KOPT-K1 (cell line): ENCODE data around the gene ISG15.
"Not testable (repeated sequence)": the region's sequence is repeated elsewhere in the genome, so short reads cannot be mapped to it uniquely, and the experiment has no call there.

Experiments used
- H3K27ac ChIP-seq: fragments of 200-600 bp; sonication (generic); 2 replicates; pipeline ENCODE4 v1.5.1; 2016; ENCODE audit warnings: antibody characterized with exemption, mild to moderate bottlenecking, low read depth, low read length; ENCODE audit not compliant: poor library complexity, severe bottlenecking
- H3K36me3 ChIP-seq: fragments of 200-600 bp; sonication (generic); 2 replicates; pipeline ENCODE4 v1.5.1; 2017; ENCODE audit warnings: antibody characterized with exemption, mild to moderate bottlenecking, low read length, moderate library complexity; ENCODE audit not compliant: insufficient read depth
- H3K9me3 ChIP-seq: fragments of 200-600 bp; sonication (generic); 2 replicates; pipeline ENCODE4 v1.5.1; 2017; ENCODE audit warnings: antibody characterized with exemption, low read length, mild to moderate bottlenecking; ENCODE audit not compliant: insufficient read depth, poor library complexity, severe bottlenecking

The ISG15 gene

DNA sequence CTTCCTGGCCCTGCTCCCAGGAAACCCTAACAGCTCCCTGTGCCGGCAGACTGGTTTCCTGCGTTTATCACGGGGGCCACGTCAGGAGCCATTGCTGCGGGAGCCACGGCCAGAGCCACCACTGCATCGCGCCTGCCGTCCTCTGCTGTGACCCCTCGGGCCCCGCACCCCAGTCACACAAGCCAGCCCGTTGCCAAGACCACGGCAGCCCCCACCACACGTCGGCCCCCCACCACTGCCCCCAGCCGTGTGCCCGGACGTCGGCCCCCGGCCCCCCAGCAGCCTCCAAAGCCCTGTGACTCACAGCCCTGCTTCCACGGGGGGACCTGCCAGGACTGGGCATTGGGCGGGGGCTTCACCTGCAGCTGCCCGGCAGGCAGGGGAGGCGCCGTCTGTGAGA lies 34.7 kb downstream of the ISG15 start:
- H3K27ac ChIP-seq, result no peak overlapping the region
- no peaks in the 10 kb centered on the region for H3K9me3 ChIP-seq
- H3K36me3 ChIP-seq, result no peaks in the 10 kb centered on the region

DNA sequence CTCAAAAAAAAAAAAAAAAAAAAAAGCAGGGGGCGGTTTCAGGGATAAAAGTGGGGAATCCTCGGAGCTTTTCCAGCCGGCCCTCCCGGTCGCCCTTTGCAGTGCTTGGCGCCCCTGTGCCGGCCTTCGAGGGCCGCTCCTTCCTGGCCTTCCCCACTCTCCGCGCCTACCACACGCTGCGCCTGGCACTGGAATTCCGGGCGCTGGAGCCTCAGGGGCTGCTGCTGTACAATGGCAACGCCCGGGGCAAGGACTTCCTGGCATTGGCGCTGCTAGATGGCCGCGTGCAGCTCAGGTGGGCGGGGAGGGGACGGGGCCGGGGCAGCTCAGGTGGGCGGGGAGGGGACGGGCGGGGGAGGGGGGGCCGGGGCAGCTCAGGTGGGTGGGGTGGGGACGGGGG lies 35.5 kb downstream of the ISG15 start:
- no peaks in the 10 kb centered on the region for H3K36me3 ChIP-seq
- no peak overlapping the region for H3K27ac ChIP-seq
- H3K9me3 ChIP-seq, result no peaks in the 10 kb centered on the region

DNA sequence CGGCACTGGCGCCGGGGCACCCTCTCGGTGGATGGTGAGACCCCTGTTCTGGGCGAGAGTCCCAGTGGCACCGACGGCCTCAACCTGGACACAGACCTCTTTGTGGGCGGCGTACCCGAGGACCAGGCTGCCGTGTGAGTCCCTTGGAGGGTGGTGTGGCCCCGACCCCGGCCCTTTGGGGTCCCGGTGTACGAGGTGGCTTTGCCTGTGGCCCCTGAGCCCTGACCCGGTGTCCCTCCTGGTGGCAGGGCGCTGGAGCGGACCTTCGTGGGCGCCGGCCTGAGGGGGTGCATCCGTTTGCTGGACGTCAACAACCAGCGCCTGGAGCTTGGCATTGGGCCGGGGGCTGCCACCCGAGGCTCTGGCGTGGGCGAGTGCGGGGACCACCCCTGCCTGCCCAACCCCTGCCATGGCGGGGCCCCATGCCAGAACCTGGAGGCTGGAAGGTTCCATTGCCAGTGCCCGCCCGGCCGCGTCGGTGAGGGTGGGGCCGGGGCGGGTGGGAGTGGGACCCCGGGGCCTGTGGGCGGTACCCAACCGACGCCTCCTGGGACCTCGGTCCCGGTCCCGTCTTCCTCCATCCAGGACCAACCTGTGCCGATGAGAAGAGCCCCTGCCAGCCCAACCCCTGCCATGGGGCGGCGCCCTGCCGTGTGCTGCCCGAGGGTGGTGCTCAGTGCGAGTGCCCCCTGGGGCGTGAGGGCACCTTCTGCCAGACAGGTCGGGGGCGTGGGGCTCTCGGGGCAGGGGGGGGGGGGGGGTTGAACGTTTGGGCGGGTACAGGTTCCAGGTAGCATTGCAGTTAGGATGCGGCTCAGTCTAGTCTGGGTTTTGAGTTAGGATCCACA lies 36.2 kb downstream of the ISG15 start:
- H3K9me3 ChIP-seq, result no peaks in the 10 kb centered on the region
- H3K36me3 ChIP-seq, result no peaks in the 10 kb centered on the region
- H3K27ac ChIP-seq, result no peak overlapping the region

DNA sequence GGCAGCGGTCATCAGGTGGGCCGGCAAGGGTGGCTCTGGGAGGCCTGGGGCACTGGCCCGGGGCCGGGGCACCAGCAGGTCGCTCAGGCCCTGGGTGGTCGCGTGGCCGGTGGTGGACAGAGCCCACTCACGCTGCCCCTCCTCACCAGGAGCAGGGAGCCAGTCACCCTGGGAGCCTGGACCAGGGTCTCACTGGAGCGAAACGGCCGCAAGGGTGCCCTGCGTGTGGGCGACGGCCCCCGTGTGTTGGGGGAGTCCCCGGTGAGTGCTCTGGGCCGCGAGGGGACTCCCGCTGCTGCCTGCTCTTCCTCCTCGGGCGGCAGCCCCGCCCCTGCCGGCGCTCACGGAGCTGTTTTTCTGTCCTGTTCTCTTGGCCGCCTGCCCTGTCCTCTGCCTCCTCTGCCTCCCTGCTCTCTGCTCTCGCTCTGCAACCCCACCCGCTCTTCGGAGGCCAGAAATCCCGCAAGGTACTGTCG lies 37.3 kb downstream of the ISG15 start:
- no peaks in the 10 kb centered on the region for H3K9me3 ChIP-seq
- H3K27ac ChIP-seq, result no peak overlapping the region
- no peaks in the 10 kb centered on the region for H3K36me3 ChIP-seq

DNA sequence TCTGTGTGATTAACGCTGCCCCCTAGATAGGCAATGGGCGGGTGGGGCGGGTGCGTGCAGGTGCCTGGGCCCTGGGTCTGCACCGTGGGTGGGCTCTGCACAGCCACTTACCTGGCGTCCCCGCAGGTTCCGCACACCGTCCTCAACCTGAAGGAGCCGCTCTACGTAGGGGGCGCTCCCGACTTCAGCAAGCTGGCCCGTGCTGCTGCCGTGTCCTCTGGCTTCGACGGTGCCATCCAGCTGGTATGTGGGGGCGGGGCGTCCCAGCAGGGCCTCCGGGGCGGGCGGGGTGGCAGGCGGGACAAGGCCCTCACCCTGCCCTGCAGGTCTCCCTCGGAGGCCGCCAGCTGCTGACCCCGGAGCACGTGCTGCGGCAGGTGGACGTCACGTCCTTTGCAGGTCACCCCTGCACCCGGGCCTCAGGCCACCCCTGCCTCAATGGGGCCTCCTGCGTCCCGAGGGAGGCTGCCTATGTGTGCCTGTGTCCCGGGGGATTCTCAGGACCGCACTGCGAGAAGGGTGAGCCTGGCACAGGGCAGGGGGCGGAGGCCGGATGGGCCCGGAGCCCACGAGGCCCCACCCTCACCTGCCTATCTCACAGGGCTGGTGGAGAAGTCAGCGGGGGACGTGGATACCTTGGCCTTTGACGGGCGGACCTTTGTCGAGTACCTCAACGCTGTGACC lies 38.0 kb downstream of the ISG15 start:
- Histone ChIP-seq H3K27ac (no peak overlapping the region), H3K36me3 (no peaks in the 10 kb centered on the region), H3K9me3 (no peaks in the 10 kb centered on the region)

DNA sequence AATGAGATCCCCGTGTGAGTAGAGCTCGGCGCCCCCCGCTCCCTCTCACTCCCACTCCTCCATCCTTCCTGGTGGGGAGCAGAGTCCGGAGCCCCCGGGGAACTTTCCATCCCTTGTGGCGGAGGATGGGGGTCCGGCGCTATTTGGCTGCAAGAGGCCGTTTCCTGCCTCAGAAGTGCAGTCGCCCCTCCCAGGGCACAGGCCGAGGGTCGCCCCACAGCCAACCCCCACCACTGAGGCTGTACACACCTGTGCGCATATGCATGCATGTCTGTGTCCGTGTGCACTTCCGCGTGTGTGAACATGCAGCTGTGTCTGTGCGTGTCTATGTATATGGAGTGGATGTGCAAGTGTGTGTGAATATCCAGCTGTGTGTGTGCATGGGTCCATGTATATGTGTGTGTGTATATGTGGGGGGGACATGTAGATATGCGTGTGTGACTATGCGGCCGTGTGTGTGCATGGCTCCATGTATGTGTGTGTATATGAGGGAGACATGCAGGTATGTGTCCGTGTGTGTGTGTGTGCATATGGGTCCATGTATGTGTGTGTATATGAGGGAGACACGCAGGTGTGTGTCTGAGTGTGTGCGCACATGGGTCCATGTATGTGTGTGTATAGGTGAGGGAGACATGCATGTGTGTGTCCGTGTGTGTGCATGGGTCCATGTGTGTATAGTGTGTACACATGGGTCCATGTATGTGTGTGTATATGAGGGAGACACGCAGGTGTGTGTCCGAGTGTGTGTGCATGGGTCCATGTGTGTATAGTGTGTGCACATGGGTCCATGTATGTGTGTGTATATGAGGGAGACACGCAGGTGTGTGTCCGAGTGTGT lies 38.9 kb downstream of the ISG15 start:
- Histone ChIP-seq H3K27ac (no peak overlapping the region), H3K36me3 (no peaks in the 10 kb centered on the region), H3K9me3 (no peaks in the 10 kb centered on the region)

DNA sequence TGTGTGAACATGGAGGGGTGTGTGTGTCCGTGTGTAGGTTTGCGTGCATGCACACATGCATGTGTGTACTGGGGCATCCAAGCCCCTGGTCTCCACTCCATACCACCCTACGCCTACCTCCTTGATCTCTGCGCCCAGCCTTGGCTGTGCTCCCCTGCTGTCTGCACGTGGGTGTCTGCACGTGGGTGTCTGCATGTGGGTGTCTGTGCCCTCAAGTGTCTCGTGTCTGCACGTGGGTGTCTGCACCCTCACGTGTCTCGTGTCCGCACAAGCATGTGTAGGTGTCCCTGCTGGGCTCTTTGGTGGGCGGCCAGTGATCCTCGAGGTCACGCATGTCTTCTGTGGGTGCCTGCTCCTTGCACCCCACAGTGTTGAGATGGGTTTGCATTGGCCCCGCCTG lies 39.7 kb downstream of the ISG15 start:
- Histone ChIP-seq H3K27ac (no peak overlapping the region), H3K9me3 (no peaks in the 10 kb centered on the region), H3K36me3 (no peaks in the 10 kb centered on the region)

DNA sequence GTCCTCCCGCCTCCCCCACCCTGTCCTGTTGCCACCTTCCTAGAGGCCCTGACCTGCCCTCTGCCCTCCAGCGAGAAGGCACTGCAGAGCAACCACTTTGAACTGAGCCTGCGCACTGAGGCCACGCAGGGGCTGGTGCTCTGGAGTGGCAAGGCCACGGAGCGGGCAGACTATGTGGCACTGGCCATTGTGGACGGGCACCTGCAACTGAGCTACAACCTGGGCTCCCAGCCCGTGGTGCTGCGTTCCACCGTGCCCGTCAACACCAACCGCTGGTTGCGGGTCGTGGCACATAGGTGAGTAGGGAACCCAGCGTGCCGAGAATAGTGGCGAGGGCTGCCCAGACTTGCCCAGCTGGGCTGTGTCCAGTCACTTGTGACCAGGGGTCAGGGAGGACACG lies 40.4 kb downstream of the ISG15 start:
- H3K27ac ChIP-seq, result no peak overlapping the region
- H3K9me3 ChIP-seq, result no peaks in the 10 kb centered on the region
- no peaks in the 10 kb centered on the region for H3K36me3 ChIP-seq

DNA sequence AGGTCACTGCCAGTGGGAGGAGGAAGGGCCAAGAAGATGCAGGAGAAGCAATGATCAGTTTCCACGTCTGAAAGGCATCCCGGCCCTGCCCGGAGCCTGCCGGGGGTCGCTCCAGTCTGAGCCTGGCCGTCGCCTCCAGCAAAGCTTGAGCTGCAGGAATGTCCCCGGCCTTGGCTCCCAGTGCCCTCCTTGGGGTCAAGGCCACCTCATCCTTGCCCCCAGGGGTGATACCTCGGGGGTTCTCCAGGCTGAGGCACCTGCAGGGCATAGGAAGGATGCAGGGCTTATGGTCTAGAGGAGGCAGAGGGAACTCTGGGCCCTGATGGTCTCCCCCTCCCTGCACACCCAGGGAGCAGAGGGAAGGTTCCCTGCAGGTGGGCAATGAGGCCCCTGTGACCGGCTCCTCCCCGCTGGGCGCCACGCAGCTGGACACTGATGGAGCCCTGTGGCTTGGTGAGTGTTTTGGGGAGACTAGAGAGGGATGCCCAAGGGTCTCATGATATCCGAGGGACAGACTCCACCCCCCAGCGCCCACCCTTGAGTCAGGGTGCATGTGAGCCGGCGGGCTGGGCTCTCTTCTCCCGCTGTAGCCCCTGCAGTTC lies 40.9 kb downstream of the ISG15 start:
- Histone ChIP-seq H3K36me3 (no peaks in the 10 kb centered on the region), H3K27ac (no peak overlapping the region)

DNA sequence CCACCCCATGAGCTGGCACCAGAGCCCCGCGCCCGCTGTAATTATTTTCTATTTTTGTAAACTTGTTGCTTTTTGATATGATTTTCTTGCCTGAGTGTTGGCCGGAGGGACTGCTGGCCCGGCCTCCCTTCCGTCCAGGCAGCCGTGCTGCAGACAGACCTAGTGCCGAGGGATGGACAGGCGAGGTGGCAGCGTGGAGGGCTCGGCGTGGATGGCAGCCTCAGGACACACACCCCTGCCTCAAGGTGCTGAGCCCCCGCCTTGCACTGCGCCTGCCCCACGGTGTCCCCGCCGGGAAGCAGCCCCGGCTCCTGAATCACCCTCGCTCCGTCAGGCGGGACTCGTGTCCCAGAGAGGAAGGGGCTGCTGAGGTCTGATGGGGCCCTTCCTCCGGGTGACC lies 41.7 kb downstream of the ISG15 start:
- Histone ChIP-seq H3K27ac (no peak overlapping the region), H3K36me3 (no peaks in the 10 kb centered on the region), H3K9me3 (no peaks in the 10 kb centered on the region)

More for the DNA sequence above, 40.9 kb downstream of the ISG15 start:
- no peaks in the 10 kb centered on the region for H3K9me3 ChIP-seq

DNA sequence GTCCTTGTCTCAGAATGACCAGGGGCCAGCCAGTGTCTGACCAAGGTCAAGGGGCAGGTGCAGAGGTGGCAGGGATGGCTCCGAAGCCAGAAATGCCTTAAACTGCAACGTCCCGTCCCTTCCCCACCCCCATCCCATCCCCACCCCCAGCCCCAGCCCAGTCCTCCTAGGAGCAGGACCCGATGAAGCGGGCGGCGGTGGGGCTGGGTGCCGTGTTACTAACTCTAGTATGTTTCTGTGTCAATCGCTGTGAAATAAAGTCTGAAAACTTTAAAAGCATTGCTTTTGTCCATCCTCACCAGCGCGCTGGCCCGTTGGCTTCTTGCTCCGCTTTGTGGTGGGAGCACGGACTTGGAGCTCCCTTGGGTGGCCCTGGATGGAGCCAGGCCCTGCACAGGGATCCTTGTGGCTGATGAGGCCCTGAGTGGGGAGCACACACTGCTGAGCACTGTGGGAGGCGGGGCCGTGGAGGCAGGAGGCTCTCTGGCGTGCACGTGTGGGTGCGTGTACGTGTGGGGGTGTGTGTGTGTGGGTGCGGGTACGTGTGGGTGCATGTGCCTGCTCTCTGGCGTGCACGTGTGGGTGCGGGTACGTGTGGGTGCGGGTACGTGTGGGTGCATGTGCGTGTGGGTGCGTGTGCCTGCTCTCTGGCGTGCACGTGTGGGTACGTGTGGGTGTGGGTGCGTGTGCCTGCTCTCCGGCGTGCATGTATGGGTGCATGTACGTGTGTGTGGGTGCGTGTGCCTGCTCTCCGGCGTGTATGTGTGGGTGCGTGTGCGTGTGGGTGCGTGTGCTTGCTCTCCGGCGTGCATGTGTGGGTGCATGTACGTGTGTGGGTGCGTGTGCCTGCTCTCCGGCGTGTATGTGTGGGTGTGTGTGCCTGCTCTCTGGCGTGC lies 42.8 kb downstream of the ISG15 start:
- no peak overlapping the region for H3K27ac ChIP-seq
- no peaks in the 10 kb centered on the region for H3K36me3 ChIP-seq
- no peaks in the 10 kb centered on the region for H3K9me3 ChIP-seq

DNA sequence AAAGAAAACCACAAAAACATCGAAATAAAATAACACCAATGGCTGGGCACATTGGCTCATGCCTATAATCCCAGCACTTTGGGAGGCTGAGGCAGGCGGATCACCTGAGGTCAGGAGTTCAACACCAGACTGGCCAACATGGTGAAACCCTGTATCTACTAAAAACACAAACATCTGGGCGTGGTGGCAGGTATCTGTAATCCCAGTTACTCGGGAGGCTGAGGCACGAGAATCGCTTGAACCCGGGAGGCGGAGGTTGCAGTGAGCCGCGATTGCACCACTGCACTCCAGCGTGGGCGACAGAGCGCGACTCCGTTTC lies 44.4 kb downstream of the ISG15 start:
- not testable (repeated sequence) for H3K9me3 ChIP-seq, H3K27ac ChIP-seq, H3K36me3 ChIP-seq

DNA sequence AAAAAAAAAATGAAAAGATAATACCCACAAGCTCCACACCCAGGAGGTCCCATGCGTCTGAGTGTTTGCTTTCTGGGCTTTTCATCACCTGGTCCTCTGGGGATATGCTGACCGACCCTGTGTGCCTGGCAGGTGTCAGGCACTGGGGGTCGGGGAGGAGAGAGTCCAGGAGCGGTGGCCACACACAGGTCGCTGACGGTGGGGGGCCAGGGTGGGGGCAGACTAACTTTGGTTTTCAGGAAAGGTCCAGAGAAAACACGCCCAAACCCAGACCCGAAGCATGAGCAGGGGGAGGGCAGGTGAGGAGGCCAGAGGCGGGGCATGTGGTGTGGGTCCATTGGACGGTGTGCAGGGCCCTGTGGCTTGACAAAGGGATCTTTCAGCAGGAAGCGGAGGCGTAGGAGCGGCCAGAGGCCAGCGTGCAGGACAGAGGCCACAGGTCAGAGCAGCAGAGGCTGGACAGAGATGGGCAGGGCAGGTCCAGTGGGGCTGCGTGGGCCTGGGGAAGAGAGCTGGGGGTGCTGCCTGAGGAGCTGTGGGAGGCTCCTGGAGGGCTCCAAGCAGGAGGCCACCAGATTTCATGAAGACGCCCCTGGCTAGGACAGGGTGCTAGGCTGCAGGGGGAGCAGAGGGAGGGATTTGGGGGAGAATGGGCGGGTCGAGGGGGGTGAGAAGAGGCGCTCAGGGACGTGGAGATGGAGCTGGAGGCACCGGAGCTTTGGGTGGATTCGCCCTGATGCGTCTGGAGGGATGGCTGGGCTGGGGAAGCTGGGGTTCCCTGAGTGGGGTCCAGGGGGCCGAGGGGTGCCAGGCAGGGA lies 45.0 kb downstream of the ISG15 start:
- no peaks in the 10 kb centered on the region for H3K9me3 ChIP-seq
- no peaks in the 10 kb centered on the region for H3K36me3 ChIP-seq
- no peak overlapping the region for H3K27ac ChIP-seq
